IPS DF 19.7 (cell line): ENCODE measurements around the gene ATP6V0E1.
"Not testable (repeated sequence)": the region's sequence is repeated elsewhere in the genome, so short reads cannot be mapped to it uniquely, and the experiment has no call there.

ENCODE experiments used
- DNase-seq: peaks from one replicate; pipeline ENCODE4 v3.0.0-alpha.2; 2013; ENCODE audit warnings: low read depth, low spot score

ATP6V0E1 gene

DNA sequence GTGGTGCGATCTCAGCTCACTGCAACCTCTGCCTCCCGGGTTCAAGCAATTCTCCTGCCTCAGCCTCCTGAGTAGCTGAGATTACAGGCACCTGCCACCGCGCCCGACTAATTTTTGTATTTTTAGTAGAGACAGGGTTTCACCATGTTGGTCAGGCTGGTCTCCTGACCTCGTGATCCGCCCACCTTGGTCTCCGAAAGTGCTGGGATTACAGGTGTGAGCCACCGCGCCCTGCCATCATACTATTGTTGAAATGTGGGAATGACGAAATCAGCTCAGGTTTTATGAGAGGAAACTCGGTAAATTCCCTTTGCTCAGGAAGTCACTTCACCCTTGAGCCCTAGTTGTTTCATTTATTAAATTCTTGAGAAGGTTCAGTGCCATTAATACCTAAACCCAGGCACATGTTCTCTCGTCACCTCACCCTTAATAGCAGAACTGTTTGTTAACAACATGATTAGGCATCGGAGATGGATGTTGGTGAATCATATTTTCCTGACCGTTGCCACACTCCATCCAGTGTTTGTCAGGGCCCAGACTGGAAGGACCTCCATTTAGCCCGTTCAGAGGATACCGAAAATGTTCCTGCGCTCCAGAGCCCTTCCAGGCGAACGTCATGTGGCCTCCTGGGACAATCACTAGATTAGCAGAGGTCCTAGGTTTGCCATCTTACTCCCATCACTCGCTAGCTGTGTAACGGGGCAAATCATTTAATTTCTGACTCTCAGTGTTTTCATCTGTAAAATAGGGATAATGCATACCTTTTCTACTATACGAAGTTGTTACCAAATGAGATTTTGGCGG, 52.5 kb downstream of the ATP6V0E1 start:
- no peak for DNase-seq

DNA sequence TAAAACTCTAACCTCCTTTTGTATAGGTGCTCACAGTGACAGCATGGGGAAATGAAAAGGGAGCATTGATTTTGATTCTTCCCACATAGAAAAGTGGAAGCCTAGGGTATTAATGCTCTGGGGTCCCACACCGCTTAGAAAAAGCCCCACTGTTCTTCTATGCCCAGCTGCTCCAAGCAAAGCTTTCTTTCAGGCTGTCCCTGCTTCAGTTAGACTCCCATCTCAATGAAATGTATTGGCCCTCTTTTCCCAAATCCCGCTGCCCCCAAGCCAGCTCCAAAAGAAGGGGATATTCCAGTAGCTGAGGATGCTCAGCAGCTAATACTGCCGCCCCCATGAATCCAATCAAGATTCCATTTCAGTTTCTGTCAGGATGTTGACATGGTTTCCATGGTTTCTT, 55.6 kb downstream of the ATP6V0E1 start:
- no peak for DNase-seq

DNA sequence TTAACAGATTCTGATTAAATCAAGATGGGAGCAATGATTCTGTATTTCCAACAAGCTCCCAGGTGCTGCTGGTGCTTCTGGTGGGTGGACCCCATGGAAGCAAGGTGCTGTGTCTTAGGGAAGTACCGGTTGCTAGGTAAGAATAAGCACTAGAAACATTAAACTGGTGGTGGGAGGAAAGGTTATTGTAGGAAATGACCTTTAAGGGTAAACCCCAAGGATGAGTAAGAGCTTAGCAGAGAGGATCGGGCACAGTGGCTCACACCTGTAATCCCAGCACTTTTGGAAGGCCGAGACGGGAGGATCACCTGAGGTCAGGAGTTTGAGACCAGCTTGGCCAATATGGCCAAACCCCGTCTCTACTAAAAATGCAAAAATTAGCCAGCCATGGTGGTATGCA, 56.4 kb downstream of the ATP6V0E1 start:
- DNase-seq: no peak

DNA sequence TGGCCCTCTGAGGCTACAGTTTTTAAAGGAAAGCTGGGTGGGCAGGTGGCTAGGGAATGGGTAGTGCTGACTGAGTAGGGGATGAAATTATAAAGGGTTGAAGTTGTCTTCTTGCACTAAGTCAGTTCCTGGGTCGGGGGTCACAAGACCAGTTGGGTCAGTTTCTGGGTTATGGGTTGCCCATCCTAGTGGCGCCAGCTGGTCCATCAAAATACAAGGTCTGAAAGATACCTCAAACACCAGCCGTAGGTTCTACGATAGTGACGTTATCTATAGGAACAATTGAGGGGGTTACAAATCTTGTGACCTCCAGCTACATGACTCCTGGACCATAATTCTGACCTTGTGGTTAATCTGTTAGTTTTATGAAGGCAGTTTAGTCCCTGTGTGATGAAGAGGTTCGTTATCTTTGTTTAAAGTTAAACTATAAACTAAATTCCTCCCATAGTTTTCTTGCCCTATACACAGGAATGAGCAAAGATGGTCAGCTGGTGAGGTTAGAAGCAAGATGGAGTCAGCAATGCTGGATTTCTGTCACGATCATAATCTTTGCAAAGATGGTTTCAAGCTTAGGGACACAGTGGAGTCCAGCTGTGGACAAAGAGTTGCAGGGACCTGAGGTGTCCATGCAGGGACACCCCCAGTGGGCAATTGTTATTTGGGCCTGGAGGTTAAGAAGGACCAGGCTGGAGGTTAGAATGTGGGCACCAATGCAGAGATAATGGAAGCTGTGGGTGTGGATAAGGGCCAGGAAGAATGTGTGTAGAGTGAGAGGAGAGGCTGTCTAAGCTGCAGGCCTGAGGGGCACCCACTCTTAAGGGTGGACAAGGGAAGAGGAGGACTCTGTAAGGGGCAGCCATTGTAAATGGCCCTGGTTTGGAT, 58.6 kb downstream of the ATP6V0E1 start:
- DNase-seq: no peak

DNA sequence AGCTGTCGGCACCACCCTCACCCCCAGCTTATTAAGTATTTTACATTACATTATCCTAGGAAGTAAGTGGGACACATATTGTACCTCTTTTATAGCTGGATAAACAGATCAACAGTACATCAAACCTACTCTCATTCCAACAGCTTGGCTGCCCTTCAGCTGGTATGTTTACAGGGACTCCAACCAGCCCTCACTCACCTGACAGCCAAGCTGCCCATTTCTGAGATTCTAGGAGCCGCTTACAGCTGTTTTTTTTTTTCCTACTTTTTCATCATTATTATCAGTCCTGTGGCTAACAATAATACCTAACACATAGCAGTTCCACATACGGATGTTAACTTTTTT, 59.2 kb downstream of the ATP6V0E1 start:
- no peak for DNase-seq

DNA sequence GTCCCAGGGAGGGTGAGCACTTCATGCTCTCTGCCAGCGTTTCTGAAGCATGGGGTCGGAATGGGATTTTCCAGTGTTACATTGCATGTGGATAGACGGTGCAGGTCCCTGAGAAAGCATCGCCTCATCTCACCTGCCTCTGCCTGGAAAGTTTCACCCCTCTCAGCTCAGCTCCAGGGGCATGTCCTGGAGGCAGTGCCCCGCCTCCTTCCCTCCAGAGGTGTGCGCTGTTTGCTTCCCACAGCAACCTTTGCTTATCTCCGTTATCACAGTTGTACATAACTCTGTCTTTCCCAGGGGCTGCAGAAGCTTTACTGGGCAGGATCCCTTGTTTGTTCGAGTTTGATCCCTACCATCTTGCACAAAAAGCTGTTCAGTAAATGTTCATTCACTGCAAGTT, 61.9 kb downstream of the ATP6V0E1 start:
- no peak for DNase-seq

DNA sequence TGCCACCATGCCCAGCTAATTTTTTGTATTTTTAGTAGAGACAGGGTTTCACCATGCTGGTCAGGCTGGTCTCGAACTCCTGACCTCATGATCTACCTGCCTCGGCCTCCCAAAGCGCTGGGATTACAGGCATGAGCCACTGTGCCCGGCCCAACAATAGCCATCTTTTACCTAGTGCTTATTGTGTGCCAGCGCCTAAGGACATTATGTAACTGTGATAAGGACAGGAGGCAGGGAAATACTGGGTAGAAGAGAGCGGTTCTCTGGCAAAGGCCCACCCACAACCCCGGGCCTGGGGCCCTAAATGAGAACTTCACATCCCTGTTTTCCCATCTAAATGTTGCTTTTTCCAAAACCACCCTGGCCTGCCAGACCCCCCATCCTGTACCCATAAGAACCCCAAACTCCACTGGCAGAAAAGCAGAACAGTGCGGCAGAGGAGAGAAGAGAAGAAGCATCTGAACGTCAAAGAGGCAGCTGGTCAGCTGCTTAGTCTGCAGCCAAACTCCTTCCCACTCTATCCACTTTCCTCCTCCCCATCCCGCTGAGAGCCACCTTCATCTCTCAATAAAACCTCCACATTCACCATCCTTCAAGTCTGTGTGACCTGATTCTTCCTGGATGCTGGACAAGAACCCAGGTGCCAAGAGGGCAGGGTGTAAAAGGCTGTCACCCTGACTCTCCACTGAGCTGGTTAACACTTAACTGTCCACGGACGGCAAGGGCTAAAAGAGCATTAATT, 63.7 kb downstream of the ATP6V0E1 start:
- not testable (repeated sequence) for DNase-seq

DNA sequence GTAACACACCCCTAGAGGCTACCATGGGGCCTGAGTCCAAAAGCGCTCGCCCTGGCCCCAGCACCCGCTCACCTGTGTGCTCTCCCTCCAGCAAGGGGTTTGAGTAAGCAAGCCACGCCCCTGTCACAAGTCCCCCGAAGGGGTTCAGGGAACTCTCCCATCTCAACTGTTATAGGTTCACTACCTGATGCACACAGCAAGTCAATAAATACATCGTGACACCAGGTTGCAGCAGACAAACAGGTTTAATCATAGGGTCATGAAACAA, 64.2 kb downstream of the ATP6V0E1 start:
- DNase-seq: no peak

DNA sequence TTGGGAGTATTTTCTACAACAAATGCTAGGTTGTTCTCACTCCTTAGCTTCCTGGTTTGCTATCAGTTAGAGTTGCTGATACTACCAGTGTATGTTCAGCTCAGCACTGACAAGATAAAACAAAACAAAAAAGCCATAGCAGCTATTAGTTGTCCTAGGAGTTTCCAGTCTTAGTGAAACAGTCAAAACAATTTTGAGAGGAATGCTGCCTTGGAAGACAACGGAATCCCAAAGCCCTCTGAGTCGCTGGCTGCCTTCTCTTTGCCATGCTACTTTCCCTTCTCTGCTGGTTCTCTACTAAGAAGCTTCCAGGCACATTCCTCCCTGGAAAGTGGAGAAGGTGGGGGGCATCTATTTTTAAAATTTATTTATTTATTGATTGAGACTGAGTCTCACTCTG, 67.2 kb downstream of the ATP6V0E1 start:
- no peak for DNase-seq

DNA sequence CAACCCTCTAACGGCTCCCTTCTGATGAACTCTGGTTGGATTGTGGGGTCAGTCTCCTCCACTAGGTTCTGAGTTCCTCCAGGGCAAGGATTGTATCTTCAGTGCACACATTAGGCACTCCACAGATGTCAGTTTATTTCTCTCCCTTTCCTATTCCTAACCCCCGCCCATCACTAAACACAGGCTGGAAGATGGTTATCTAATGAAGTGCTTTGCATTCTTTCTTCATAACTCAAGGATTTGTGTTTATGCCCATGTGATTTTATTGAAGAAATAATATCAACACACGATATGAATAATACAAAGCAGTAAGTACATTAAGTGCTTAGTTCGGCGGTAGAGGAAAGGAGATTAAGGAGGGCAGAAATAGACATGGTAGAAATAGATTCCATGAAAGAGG, 68.2 kb downstream of the ATP6V0E1 start:
- DNase-seq: no peak

DNA sequence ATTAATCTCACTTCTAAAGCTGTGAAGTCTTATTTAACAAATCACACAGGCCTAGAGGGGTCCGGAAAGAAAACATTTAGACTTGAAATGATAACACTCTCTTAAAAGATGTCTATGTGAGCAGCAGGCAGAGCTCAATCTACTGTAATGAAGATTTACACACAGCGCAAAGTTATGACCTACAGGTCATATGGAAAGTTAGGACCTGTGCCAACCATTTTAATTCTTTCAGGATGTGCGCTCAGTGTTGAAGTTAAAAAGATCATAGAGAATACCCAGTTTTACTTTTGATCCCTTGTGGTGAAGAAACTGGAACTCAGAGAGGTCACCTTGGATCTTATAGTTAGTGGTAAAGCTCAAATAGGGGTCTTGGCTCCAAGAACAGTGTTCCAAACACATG, 69.5 kb downstream of the ATP6V0E1 start:
- DNase-seq: no peak

DNA sequence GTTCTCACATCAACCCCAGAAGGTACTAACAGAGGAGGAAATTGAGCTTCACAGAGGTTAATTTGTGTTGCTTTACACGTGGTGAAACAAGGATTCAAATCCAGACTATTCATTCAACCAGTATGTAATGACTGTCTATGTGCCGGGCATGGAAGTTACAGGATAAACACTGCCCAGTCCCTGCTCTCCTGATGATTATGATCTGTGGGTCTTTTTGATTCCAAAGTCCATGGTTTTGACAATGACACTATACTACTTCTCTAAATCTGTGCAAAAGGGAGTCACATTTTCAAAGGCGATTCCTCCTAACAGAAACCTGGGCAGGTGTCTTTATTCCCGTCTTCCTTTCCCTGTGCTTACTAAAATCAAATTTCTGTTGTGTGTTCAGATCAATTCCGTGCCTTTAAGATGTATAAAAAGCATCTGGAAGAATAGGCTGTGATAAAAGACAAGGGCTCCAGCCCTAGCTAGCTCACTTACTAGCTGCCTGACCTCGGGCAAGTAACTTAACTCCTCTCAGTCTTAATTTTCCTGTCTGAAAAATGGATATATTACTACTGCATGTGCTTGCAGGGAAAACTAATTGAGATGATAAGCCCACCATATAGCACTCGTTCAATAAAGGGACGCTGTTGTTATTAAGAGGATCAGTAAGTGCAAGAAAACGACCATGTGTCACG, 71.6 kb downstream of the ATP6V0E1 start:
- no peak for DNase-seq

DNA sequence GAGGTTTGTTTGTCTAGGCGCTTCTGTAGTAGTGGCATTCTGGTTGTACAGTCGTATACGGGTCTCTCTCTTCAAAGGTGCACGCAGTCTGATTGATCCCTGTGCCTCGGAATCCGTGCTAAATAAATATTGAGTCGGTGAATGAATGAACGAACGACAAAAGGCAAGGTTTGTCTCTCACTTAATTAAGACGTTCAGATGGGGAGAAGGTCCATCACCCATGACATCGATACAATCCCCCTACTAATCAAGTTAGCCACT, 72.1 kb downstream of the ATP6V0E1 start:
- no peak for DNase-seq

DNA sequence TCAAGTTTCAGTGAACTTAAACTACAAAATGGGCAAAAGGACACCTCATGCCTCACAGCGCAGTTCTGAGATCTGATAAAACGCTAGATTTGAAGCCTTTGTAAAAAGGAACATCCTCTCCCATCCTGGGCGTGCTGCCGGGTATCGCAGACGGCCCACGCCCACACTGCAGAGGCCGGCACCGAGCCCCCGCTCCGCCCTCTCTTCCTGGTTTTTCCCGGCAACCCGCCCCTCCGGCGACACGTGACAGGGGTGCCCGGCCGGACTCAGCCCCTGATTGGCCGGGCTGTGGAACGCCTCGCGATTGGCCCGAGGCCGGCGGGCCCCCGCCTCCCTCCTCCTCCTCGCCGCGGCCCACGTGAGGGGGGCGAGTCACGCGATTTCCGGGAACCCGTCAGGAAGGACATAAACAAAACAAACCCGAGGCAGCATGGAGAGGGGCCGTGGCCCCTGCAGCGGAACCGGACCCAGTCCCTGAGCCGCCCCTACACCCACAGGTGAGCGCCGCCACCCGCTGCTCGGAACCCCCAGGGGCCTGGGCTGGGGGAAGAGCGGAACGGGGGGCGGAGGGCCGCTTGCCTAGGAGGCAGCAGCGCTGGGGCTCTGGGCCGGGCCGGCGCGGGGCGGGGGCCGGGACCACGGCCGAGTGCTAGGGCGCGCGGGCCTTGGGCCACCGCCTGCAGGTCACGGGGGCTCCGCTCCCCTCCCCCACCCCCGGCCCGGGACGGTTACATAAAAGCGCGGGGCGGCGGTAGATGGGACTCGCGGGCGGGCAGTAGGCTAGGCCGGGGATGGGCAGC, 72.6 kb downstream of the ATP6V0E1 start, which contains the start of gene CREBRF:
Gene CREBRF, plus strand, starts transcription at position 370 of the 800 bp plus-strand sequence. CDS start 24,424 bp downstream, outside the sequence.
- peak; percentile 78 for DNase-seq

DNA sequence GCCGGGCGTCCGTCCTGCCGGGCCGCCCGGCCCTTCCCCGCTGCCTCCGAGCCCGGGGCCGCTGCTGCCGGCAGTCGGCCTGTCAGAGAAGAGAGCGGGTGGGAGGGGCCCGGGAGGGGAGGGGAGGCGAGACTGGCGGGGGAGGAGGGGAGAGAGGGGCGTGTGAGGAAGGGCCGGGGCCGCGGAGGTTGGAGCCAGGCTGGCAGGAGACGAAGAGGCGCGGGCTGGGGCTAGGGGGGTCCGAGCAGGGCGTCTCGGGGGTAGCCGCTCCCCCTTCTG, 73.2 kb downstream of the ATP6V0E1 start:
- no peak for DNase-seq

DNA sequence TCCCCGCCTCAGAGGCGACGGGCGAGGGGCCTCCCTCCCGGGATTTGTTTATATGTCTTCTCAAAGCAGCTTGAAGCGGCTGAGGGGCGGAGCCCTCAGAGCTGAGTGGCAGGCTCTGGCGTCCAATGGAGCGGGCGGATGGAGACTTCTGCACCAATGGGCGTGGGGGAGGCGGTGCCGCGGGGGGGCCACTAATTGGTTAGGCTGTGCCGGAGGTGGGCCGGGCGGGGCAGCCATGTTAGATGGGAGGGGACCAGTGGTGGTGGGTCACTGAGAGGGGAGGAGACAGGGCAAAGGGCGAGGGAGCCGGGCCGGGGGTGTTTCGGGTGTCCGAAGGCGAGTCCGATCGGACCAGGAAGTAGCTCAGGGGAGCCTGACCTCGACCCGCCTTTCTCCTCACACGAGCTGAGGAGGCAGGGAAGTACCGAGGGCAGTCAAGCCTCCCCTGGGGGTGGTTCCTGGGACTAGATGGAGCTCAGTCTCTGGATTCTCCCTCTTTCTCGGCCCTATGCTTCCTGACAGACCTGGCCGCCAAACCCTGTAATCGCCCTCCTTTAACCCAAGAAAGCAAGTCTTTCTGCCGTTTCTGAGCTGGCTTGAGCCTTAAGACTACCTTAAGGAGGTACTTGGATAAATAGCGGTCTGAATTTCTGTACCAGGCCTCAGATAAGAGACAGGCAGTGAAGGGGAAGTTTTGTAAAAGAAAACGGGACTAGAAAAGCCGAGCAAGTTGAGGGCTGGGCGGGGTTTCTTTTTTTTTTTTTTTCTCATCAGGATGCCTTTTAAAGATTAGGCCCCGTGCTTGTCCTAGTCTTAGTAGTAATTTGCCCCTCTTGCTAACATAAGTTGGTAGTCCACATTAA, 73.7 kb downstream of the ATP6V0E1 start:
- DNase-seq: peak; percentile 86

DNA sequence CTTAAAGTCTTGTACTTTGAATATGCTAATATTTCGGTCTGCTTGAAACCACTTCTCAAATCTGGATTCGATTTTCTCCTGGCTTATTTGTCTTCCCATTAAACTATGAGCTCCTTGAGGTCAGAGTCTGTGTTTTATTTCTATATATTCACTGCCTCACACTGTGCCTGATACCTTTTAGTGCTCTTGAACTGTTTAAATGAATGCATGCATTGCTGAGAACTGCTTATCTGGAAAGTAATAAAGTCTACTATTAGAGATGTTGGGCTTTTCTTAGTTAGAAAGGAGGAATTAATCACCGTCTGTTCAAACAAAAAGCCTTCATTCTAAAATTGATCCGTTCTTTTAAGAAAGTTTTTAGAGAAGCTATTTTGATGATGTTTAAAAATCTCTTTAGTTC, 78.6 kb downstream of the ATP6V0E1 start:
- DNase-seq: no peak

DNA sequence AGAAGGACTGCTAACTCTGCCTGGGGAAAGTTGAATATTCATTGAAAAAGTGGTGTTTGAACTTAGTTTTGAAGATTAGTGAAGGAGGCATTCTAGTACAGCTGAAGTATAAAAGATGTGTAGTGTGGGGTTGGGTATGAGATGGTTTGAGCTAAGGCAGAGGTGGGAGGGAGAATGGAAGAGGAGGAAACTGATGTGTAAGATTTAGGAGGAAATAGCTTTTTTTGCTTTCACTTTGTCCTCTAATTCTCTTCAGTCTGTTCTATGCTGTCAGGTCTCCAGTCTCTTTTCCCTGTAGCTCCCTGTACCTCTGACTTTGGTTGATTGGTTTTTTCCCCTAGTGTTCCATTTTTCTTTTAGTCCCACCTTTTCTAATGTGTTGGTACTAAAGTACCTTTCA, 81.6 kb downstream of the ATP6V0E1 start:
- no peak for DNase-seq

DNA sequence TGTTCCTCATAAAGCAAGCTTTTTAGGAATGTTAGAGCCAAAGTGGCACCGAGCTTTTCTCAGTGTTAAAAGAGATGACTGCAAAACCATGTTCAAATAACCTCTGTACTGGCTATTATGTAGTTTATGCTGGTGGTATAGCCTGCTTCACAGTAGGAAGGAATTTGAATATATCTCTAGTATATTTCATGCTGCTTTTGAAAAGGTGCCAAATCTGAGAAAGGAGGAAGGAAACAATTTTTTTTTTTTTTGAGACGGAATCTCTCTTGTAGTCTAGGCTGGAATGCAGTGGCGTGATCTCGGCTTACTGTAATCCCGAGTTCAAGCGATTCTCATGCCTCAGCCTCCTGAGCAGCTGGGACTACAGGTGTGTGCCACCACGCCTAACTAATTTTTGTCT, 86.1 kb downstream of the ATP6V0E1 start:
- no peak for DNase-seq

DNA sequence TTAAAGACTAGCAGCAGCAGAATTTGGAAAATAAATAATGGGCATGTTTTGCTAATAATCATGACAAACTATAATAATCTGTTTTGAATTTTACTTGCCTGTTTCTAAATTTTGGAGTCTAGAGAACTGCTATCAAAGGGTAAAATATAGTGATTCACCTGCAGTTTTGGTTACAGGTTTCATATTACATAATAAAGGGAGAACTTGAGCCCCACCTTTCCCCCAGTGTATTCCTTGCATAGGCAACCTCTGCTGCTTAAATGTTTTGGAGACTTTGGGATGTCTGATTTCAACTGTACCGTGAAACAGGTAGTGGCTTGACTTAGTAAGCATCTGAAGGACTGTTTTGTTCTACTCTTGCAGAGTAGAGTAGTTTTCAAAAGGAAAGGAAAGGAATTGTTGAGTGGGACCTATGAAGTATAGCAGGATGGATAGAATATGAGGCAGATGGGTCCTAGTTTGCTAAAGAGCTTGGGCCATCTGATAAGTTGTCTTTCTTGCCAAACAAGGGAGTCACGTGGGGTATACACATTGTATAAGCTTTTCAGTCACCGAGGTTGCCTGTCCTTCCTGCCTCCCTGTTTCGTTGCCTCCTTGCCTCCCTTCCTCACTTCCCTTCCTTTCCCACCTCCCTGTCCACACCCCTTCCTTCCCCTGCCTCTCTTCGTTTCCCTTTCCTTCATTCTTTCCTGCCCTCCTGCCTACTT, 91.7 kb downstream of the ATP6V0E1 start:
- DNase-seq: no peak
